Stomach (tissue), 4 donors: ENCODE data around the gene OTOG.

ENCODE experiments used
- CTCF ChIP-seq, 7 experiments: fragments of 450-650 bp in 4 of 7; fragments of 200-600 bp in 3 of 7; sonication (generic) in 3 of 7; IDR thresholded peaks; one replicate each; pipeline ENCODE4 v1.5.1; 2016 to 2019; ENCODE audit warnings: antibody characterized with exemption in 7 of 7, control low read depth in 2 of 7, mild to moderate bottlenecking in 1 of 7
- EP300 ChIP-seq: sonication (generic); formaldehyde crosslinking; IDR thresholded peaks from one replicate; pipeline ENCODE4 v1.6.1; 2017; ENCODE audit warnings: antibody characterized with exemption

GRCh38 chr11:17649696-17650095 lies 102.6 kb downstream of the OTOG start:
- TF ChIP-seq CTCF (IDR thresholded peaks at IDR 0.05) (no peak), EP300 (no peak)
